Measurements from ENCODE around the gene MRPS18A.

The MRPS18A gene

GRCh38 chr6:43623880-43624785 is 63.5 kb downstream of the MRPS18A start:
- TF ChIP-seq CTCF (IDR thresholded peaks at IDR 0.05; ENCODE audit: extremely low read depth, insufficient read depth, missing control alignments), result no peak
- no peak for DNase-seq (ENCODE audit: low spot score)
- in situ Hi-C loops (cut with MboI; ENCODE audit: low pct_unique_long_range_greater_than_20kb, low sequenced_read_pairs, unreplicated experiment), result no loop called here

GRCh38 chr6:43622541-43622940 is 65.0 kb downstream of the MRPS18A start:
- in situ Hi-C loops (cut with MboI; ENCODE audit: low pct_unique_long_range_greater_than_20kb, low sequenced_read_pairs, unreplicated experiment), result no loop called here
- no peak for TF ChIP-seq CTCF (IDR thresholded peaks at IDR 0.05; ENCODE audit: extremely low read depth, insufficient read depth, missing control alignments)
- no peak for DNase-seq (ENCODE audit: low spot score)

- in situ Hi-C loops (cut with MboI; ENCODE audit: low pct_unique_long_range_greater_than_20kb, low sequenced_read_pairs, unreplicated experiment), result no loop called here
- TF ChIP-seq CTCF (IDR thresholded peaks at IDR 0.05; ENCODE audit: extremely low read depth, insufficient read depth, missing control alignments), result no peak
- DNase-seq (ENCODE audit: low spot score), result no peak
These were observed 65.8 kb downstream of the MRPS18A start for GRCh38 chr6:43621836-43622180.
